IMR-90 (cell line): ENCODE results near the gene ELOB. TPM values are rescaled to one million over a fixed set of nuclear protein-coding genes. Genes with fewer than 3 reads are reported as not detected.

Experiments used
- ATAC-seq: fragments of 200-7000 bp; cut with Tn5 transposase; 2 replicates; pipeline ENCODE4 v1.9.1; 2020; ENCODE audit warnings: low read depth, mild to moderate bottlenecking, moderate library complexity
- BruUV-seq: library from RNA; stranded (reverse); fragments of 400-500 nt; replicated peaks from 2 replicates; lab custom pipeline; 2021; lab: Mats Ljungman, UMichigan
- CTCF ChIA-PET: fragments of 300-600 bp; formaldehyde crosslinking; extraction: SDS; loops from one replicate; lab custom pipeline; 2021; ENCODE audit warnings: antibody characterized with exemption; lab: Yijun Ruan, JAX
- POLR2A ChIA-PET: fragments of 300-600 bp; sonication (Branson Sonifier 250); formaldehyde crosslinking; loops from one replicate; lab custom pipeline; 2022; ENCODE audit warnings: antibody characterized with exemption; ENCODE audit not compliant: unreplicated experiment; lab: Charles Lee
- DNase-seq: peaks from one replicate; pipeline ENCODE4 v3.0.0; 2013
- H2AFZ ChIP-seq: replicated peaks from 2 replicates; pipeline ENCODE3; 2013; ENCODE audit warnings: low read length, mild to moderate bottlenecking; ENCODE audit not compliant: poor library complexity
- H2AK5ac ChIP-seq: 2 replicates; pipeline ENCODE4 v1.6.1; 2013; ENCODE audit warnings: low read depth, low read length, inconsistent platforms
- H2AK9ac ChIP-seq: replicated peaks from 2 replicates; pipeline ENCODE3; 2013; ENCODE audit warnings: mild to moderate bottlenecking, low read depth, low read length, moderate library complexity; ENCODE audit not compliant: poor library complexity
- H2BK120ac ChIP-seq: 2 replicates; pipeline ENCODE4 v1.6.1; 2013; ENCODE audit warnings: low read depth, low read length, inconsistent platforms
- H2BK15ac ChIP-seq: 3 replicates; pipeline ENCODE4 v1.6.1; 2013; ENCODE audit warnings: low read depth, low read length, inconsistent platforms
- H2BK20ac ChIP-seq: 2 replicates; pipeline ENCODE4 v1.6.1; 2013; ENCODE audit warnings: low read depth, mild to moderate bottlenecking, inconsistent platforms, low read length, moderate library complexity
- H2BK5ac ChIP-seq: 2 replicates; pipeline ENCODE4 v1.6.1; 2013; ENCODE audit warnings: mild to moderate bottlenecking, low read depth, low read length, inconsistent platforms; ENCODE audit not compliant: poor library complexity, severe bottlenecking
- H3K14ac ChIP-seq: replicated peaks from 2 replicates; pipeline ENCODE4 v1.6.1; 2013; ENCODE audit warnings: low read depth, low read length, inconsistent platforms
- H3K18ac ChIP-seq: 2 replicates; pipeline ENCODE4 v1.6.1; 2013; ENCODE audit warnings: low read depth, low read length, control low read depth
- H3K23ac ChIP-seq: 2 replicates; pipeline ENCODE4 v1.6.1; 2013; ENCODE audit warnings: low read depth, low read length, inconsistent platforms
- H3K27ac ChIP-seq: 2 replicates; pipeline ENCODE4 v1.5.1; 2013; ENCODE audit warnings: mild to moderate bottlenecking, control low read depth, low read length; ENCODE audit not compliant: insufficient read depth
- H3K27me3 ChIP-seq: 2 replicates; pipeline ENCODE4 v1.6.1; 2013; ENCODE audit warnings: low read length; ENCODE audit not compliant: control insufficient read depth, insufficient read depth
- H3K36me3 ChIP-seq: 2 replicates; pipeline ENCODE4 v1.6.1; 2013; ENCODE audit warnings: low read length, mixed read lengths; ENCODE audit not compliant: control insufficient read depth, insufficient read depth
- H3K4ac ChIP-seq: 2 replicates; pipeline ENCODE4 v1.6.1; 2013; ENCODE audit warnings: low read depth, low read length, inconsistent platforms
- H3K4me1 ChIP-seq: 2 replicates; pipeline ENCODE4 v1.6.1; 2013; ENCODE audit warnings: low read length, mixed read lengths; ENCODE audit not compliant: control insufficient read depth, insufficient read depth
- H3K4me2 ChIP-seq: 2 replicates; pipeline ENCODE4 v1.6.1; 2013; ENCODE audit warnings: low read depth, mild to moderate bottlenecking, control low read depth, low read length, moderate library complexity
- H3K4me3 ChIP-seq: 2 replicates; pipeline ENCODE4 v1.5.1; 2013; ENCODE audit warnings: low read depth, mild to moderate bottlenecking, control low read depth, low read length, moderate library complexity; ENCODE audit not compliant: insufficient read depth
- H3K56ac ChIP-seq: 2 replicates; pipeline ENCODE4 v1.6.1; 2013; ENCODE audit warnings: low read length, inconsistent platforms; ENCODE audit not compliant: insufficient read depth; ENCODE audit errors: extremely low read depth
- H3K79me1 ChIP-seq, 2 experiments: 2 replicates each; pipeline ENCODE4 v1.6.1; 2013; ENCODE audit warnings: low read length in 2 of 2, inconsistent platforms in 1 of 2, low read depth in 1 of 2
- H3K9ac ChIP-seq: 2 replicates; pipeline ENCODE4 v1.6.1; 2013; ENCODE audit warnings: low read depth, low read length, control low read depth
- H3K9me1 ChIP-seq: 2 replicates; pipeline ENCODE4 v1.6.1; 2013; ENCODE audit warnings: low read length, inconsistent platforms; ENCODE audit not compliant: insufficient read depth
- H3K9me3 ChIP-seq: 2 replicates; pipeline ENCODE4 v1.6.1; 2013; ENCODE audit warnings: low read length; ENCODE audit not compliant: control insufficient read depth, insufficient read depth
- H4K20me1 ChIP-seq: 2 replicates; pipeline ENCODE4 v1.6.1; 2013; ENCODE audit warnings: low read length, inconsistent platforms; ENCODE audit not compliant: insufficient read depth
- H4K5ac ChIP-seq: 2 replicates; pipeline ENCODE4 v1.6.1; 2013; ENCODE audit warnings: mild to moderate bottlenecking, low read depth, low read length, control low read depth
- H4K8ac ChIP-seq, 2 experiments: 2 replicates each; pipeline ENCODE4 v1.6.1; 2013; ENCODE audit warnings: low read depth in 2 of 2, low read length in 2 of 2, control low read depth in 1 of 2, inconsistent platforms in 1 of 2
- H4K91ac ChIP-seq: 2 replicates; pipeline ENCODE4 v1.6.1; 2013; ENCODE audit warnings: low read depth, low read length, inconsistent platforms; ENCODE audit not compliant: insufficient read depth
- CHD1 ChIP-seq: IDR thresholded peaks from 2 replicates; pipeline ENCODE4 v1.6.1; 2012; ENCODE audit warnings: low read depth, low read length, improper control_type of control experiment
- CTCF ChIP-seq: conservative IDR thresholded peaks from 2 replicates; pipeline ENCODE4 v1.5.1; 2012; ENCODE audit warnings: mild to moderate bottlenecking, low read depth, low read length, improper control_type of control experiment
- ELK1 ChIP-seq: fragments of 150-350 bp; IDR thresholded peaks from 2 replicates; pipeline ENCODE4 v1.6.1; 2016; ENCODE audit warnings: low read depth, mild to moderate bottlenecking, low read length, moderate library complexity, borderline replicate concordance
- FOS ChIP-seq: fragments of 150-350 bp; IDR thresholded peaks from 2 replicates; pipeline ENCODE4 v1.6.1; 2016; ENCODE audit warnings: low read depth, low read length
- RAD21 ChIP-seq: IDR thresholded peaks from 2 replicates; pipeline ENCODE4 v1.6.1; 2012; ENCODE audit warnings: low read length, improper control_type of control experiment
- RCOR1 ChIP-seq: IDR thresholded peaks from 2 replicates; pipeline ENCODE4 v1.6.1; 2012; ENCODE audit warnings: mild to moderate bottlenecking, low read length, improper control_type of control experiment; ENCODE audit not compliant: insufficient replicate concordance
- WGBS, 2 experiments: methylation state at CpG; one replicate each; pipeline versions ENCODE4 v1.1.5 to v1.1.7; 2013; ENCODE audit warnings: missing lambda C conversion rate in 2 of 2; ENCODE audit not compliant: insufficient read length in 1 of 2; ENCODE audit errors: extremely low coverage in 2 of 2; 5-methylcytosine and 5-hydroxymethylcytosine counted together
- dilution Hi-C: fragments of 300-500 bp; cut with HindIII; formaldehyde crosslinking; loops from one replicate; pipeline ENCODE4 v1.14.3; 2018; ENCODE audit warnings: low sequenced_read_pairs; ENCODE audit not compliant: unreplicated experiment
- in situ Hi-C: fragments of 300-500 bp; cut with MboI; formaldehyde crosslinking; loops from 3 replicates; pipeline ENCODE4 v1.14.3; 2019; ENCODE audit warnings: low sequenced_read_pairs, inconsistent platforms, mixed read lengths
- intact Hi-C: fragments of 100-400 bp; cut with micrococcal nuclease; formaldehyde crosslinking; loops from 2 replicates; pipeline ENCODE4 v1.10.0; 2022
- polyA plus RNA-seq, 3 experiments: library from polyadenylated mRNA; depleted of rRNA; stranded (reverse); fragments of >200 nt; gene quantifications; 2 replicates each; pipeline ENCODE4 v1.2.3, GENCODE V29; 2012; ENCODE audit warnings: low replicate concordance in 1 of 3
- total RNA-seq: library from RNA; depleted of rRNA; stranded (reverse); fragments of >200 nt; gene quantifications from 2 replicates; pipeline ENCODE4 v1.2.3, GENCODE V29; 2012

The ELOB gene
- total and polyA plus RNA-seq, 2 of the 4 experiments (the other 2 are of a cell fraction) = 442 to 5,859 TPM

GRCh38 chr16:2819939-2820835 lies 43.1 kb upstream of the ELOB start:
- dilution Hi-C loops = no loop called here
- POLR2A ChIA-PET = no interaction called here

More at GRCh38 chr16:2819939-2820835, 43.1 kb upstream of the ELOB start:
- Histone ChIP-seq H4K20me1 (no peaks in the 10 kb centered on the region), H4K8ac (no peak overlapping the region), H2AK9ac (no peak overlapping the region), H2BK20ac (no peak overlapping the region), H3K4me3 (no peak overlapping the region), H3K4me2 (no peak overlapping the region), H3K27me3 (peaks cover 55% of the 10 kb centered on the region), H3K36me3 (no peaks in the 10 kb centered on the region), H4K91ac (no peak overlapping the region), H4K5ac (no peak overlapping the region), H3K27ac (no peak overlapping the region), H3K18ac (no peak overlapping the region), H3K9ac (no peak overlapping the region), H2BK5ac (no peak overlapping the region), H2AK5ac (no peak overlapping the region), H3K4me1 (no peaks in the 10 kb centered on the region), H3K9me1 (no peaks in the 10 kb centered on the region), H3K23ac (no peak overlapping the region), H3K9me3 (no peaks in the 10 kb centered on the region), H3K14ac (no peak overlapping the region), H2BK120ac (no peak overlapping the region), H3K4ac (no peak overlapping the region), H3K56ac (no peak overlapping the region), H2BK15ac (no peak overlapping the region), H3K79me1 (no peaks in the 10 kb centered on the region), H2AFZ (no peak overlapping the region)
- no TSS peak for BruUV-seq
- DNase-seq = no peak
- CTCF ChIA-PET = no interaction called here
- intact Hi-C loops (no loop called here), in situ Hi-C loops (no loop called here)
- TF ChIP-seq FOS (no peak), CHD1 (no peak), ELK1 (no peak), RCOR1 (no peak), RAD21 (no peak), CTCF (no peak)
- WGBS, 2 experiments = 47% methylated on average over 5 of the region's 17 CpGs; no CpG with 5 or more reads in 1 of the 2 experiments
- ATAC-seq = no peak
